SK-N-MC (cell line): ENCODE results near the gene CRIM1.
A peak's percentile ranks its signal among the peaks of the same experiment; 100 is the strongest.
"Not testable (repeated sequence)": the region's sequence is repeated elsewhere in the genome, so short reads cannot be mapped to it uniquely, and the experiment has no call there.

Experiments
- DNase-seq: peaks from one replicate; pipeline ENCODE4 v3.0.0-alpha.2; 2011; ENCODE audit warnings: low read depth, low spot score
- H3K27ac ChIP-seq: fragments of 200-600 bp; sonication (generic); 2 replicates; pipeline ENCODE4 v1.5.1; 2016; ENCODE audit warnings: mixed run types
- H3K36me3 ChIP-seq: fragments of 200-600 bp; sonication (generic); 2 replicates; pipeline ENCODE4 v1.6.1; 2017; ENCODE audit warnings: antibody characterized with exemption, low read length, mixed read lengths; ENCODE audit not compliant: insufficient read depth
- H3K4me3 ChIP-seq: fragments of 200-600 bp; sonication (generic); 2 replicates; pipeline ENCODE4 v1.5.1; 2016
- H3K9ac ChIP-seq: fragments of 200-600 bp; sonication (generic); 2 replicates; pipeline ENCODE4 v1.8.0; 2017; ENCODE audit warnings: mixed run types, mixed read lengths; ENCODE audit not compliant: insufficient read length
- H3K9me3 ChIP-seq: fragments of 200-600 bp; sonication (generic); 2 replicates; pipeline ENCODE4 v1.6.1; 2017; ENCODE audit warnings: low read depth, mild to moderate bottlenecking, antibody characterized with exemption, low read length, moderate library complexity, mixed read lengths
- EZH2 ChIP-seq: fragments of 200-600 bp; sonication (generic); IDR thresholded peaks from one replicate; pipeline ENCODE4 v1.6.1; 2017; ENCODE audit warnings: antibody characterized with exemption
- FOXP2 ChIP-seq: optimal IDR thresholded peaks from 2 replicates; pipeline ENCODE3; 2011; ENCODE audit warnings: mild to moderate bottlenecking, moderate library complexity; ENCODE audit not compliant: insufficient read depth; ENCODE audit errors: extremely low read length, control extremely low read depth
- POLR2AphosphoS5 ChIP-seq: IDR thresholded peaks from 2 replicates; pipeline ENCODE4 v1.6.1; 2012; ENCODE audit warnings: mild to moderate bottlenecking, low read depth, low read length, borderline replicate concordance

CRIM1 gene

GRCh38 chr2:36356990-36357846, 1.6 kb downstream of the CRIM1 start:
- Histone ChIP-seq H3K27ac (no peak overlapping the region), H3K36me3 (no peaks in the 10 kb centered on the region), H3K4me3 (peak overlapping the region; percentile 93), H3K9ac (peak overlapping the region; percentile 72), H3K9me3 (no peaks in the 10 kb centered on the region)
- TF ChIP-seq FOXP2 (no peak), POLR2AphosphoS5 (no peak), EZH2 (no peak)
- no peak for DNase-seq

GRCh38 chr2:36357847-36358659, 2.5 kb downstream of the CRIM1 start:
- H3K36me3 ChIP-seq, result no peaks in the 10 kb centered on the region
- DNase-seq, result no peak
- H3K9me3 ChIP-seq, result no peaks in the 10 kb centered on the region
- TF ChIP-seq EZH2 (no peak), FOXP2 (no peak), POLR2AphosphoS5 (no peak)
- H3K9ac ChIP-seq, result peak overlapping the region; percentile 24
- H3K27ac ChIP-seq, result no peak overlapping the region
- peak overlapping the region; percentile 93 for H3K4me3 ChIP-seq

GRCh38 chr2:36359067-36359466, 3.5 kb downstream of the CRIM1 start:
- H3K9ac ChIP-seq, result no peak overlapping the region
- TF ChIP-seq POLR2AphosphoS5 (no peak), EZH2 (no peak), FOXP2 (no peak)
- no peaks in the 10 kb centered on the region for H3K9me3 ChIP-seq
- H3K27ac ChIP-seq, result no peak overlapping the region
- DNase-seq, result peak; percentile 35
- H3K36me3 ChIP-seq, result no peaks in the 10 kb centered on the region
- H3K4me3 ChIP-seq, result peak overlapping the region; percentile 93

- no peaks in the 10 kb centered on the region for H3K36me3 ChIP-seq
- H3K27ac ChIP-seq, result no peak overlapping the region
- H3K4me3 ChIP-seq, result no peak overlapping the region
- no peak for TF ChIP-seq FOXP2
- TF ChIP-seq POLR2AphosphoS5, result no peak
- no peak for TF ChIP-seq EZH2
- no peak overlapping the region for H3K9ac ChIP-seq
- no peak for DNase-seq
- H3K9me3 ChIP-seq, result no peaks in the 10 kb centered on the region
Observed at GRCh38 chr2:36360063-36360462, 4.5 kb downstream of the CRIM1 start.

GRCh38 chr2:36360834-36361233, 5.3 kb downstream of the CRIM1 start:
- Histone ChIP-seq H3K9me3 (no peaks in the 10 kb centered on the region), H3K36me3 (no peaks in the 10 kb centered on the region), H3K4me3 (no peak overlapping the region), H3K9ac (no peak overlapping the region), H3K27ac (no peak overlapping the region)
- no peak for DNase-seq
- TF ChIP-seq POLR2AphosphoS5 (no peak), FOXP2 (no peak), EZH2 (no peak)

- Histone ChIP-seq H3K9ac (no peak overlapping the region), H3K9me3 (no peaks in the 10 kb centered on the region), H3K27ac (no peak overlapping the region), H3K4me3 (no peak overlapping the region), H3K36me3 (no peaks in the 10 kb centered on the region)
- TF ChIP-seq EZH2 (no peak), POLR2AphosphoS5 (no peak), FOXP2 (no peak)
- DNase-seq, result no peak
Observed at GRCh38 chr2:36361396-36361795, 5.8 kb downstream of the CRIM1 start.

GRCh38 chr2:36362291-36362690, 6.7 kb downstream of the CRIM1 start:
- Histone ChIP-seq H3K36me3 (no peaks in the 10 kb centered on the region), H3K9ac (no peak overlapping the region), H3K9me3 (no peaks in the 10 kb centered on the region), H3K27ac (no peak overlapping the region), H3K4me3 (no peak overlapping the region)
- TF ChIP-seq EZH2 (no peak), POLR2AphosphoS5 (no peak), FOXP2 (no peak)
- no peak for DNase-seq

GRCh38 chr2:36363085-36363484, 7.5 kb downstream of the CRIM1 start:
- DNase-seq, H3K27ac ChIP-seq, H3K36me3 ChIP-seq: not testable (repeated sequence)

More at GRCh38 chr2:36363085-36363484, 7.5 kb downstream of the CRIM1 start:
- H3K9ac ChIP-seq, H3K4me3 ChIP-seq, H3K9me3 ChIP-seq: not testable (repeated sequence)
